Endothelial cell of umbilical vein (primary cell): ENCODE results near the gene CTSD. TPM values are rescaled to one million over a fixed set of nuclear protein-coding genes. Genes with fewer than 3 reads are reported as not detected.

Source experiments
- BruUV-seq: library from RNA; stranded (reverse); fragments of 400-500 nt; replicated peaks from 2 replicates; lab custom pipeline; 2021; lab: Mats Ljungman, UMichigan
- CTCF ChIA-PET: fragments of 300-600, 350-600 bp; sonication (Branson Sonifier 250); formaldehyde crosslinking; loops from one replicate; lab custom pipeline; 2021; ENCODE audit warnings: antibody characterized with exemption, inconsistent platforms; lab: Charles Lee
- POLR2A ChIA-PET: fragments of 300-600, 350-600 bp; sonication (Branson Sonifier 250); formaldehyde crosslinking; loops from one replicate; lab custom pipeline; 2021; ENCODE audit warnings: antibody characterized with exemption, inconsistent platforms; lab: Charles Lee
- DNase-seq: peaks from one replicate; pipeline ENCODE4 v3.0.0-alpha.2; 2011; ENCODE audit warnings: low read depth, low spot score
- FAIRE-seq: peaks from 2 replicates; lab custom pipeline; 2011; peaks lifted over from hg19 to GRCh38; lab: Jason Lieb, UNC
- H2AFZ ChIP-seq: 2 replicates; pipeline ENCODE4 v1.6.0; 2012; ENCODE audit warnings: low read depth, low read length, control low read depth, inconsistent platforms
- H3K27ac ChIP-seq: 2 replicates; pipeline ENCODE4 v1.5.1; 2011; ENCODE audit warnings: low read depth, mild to moderate bottlenecking, control low read depth, low read length, moderate library complexity; ENCODE audit not compliant: insufficient read depth
- H3K27me3 ChIP-seq, 2 experiments: 2 replicates each; pipeline versions ENCODE4 v1.6.0 to v1.6.1; 2011; ENCODE audit warnings: low read length in 2 of 2, mixed read lengths in 1 of 2; ENCODE audit not compliant: control insufficient read depth in 2 of 2, insufficient read depth in 2 of 2
- H3K36me3 ChIP-seq, 2 experiments: 2 replicates in 1 of 2; 3 replicates in 1 of 2; pipeline ENCODE4 v1.5.1; 2011; ENCODE audit warnings: low read length in 2 of 2, mild to moderate bottlenecking in 1 of 2, moderate library complexity in 1 of 2; ENCODE audit not compliant: control insufficient read depth in 2 of 2, insufficient read depth in 2 of 2; ENCODE audit errors: extremely low read depth in 1 of 2
- H3K4me1 ChIP-seq: 3 replicates; pipeline ENCODE4 v1.5.1; 2011; ENCODE audit warnings: mild to moderate bottlenecking, low read length; ENCODE audit not compliant: control insufficient read depth, insufficient read depth; ENCODE audit errors: extremely low read depth
- H3K4me2 ChIP-seq: 2 replicates; pipeline ENCODE4 v1.6.1; 2011; ENCODE audit warnings: low read length, control low read depth, mixed read lengths; ENCODE audit not compliant: insufficient read depth
- H3K4me3 ChIP-seq, 3 experiments: fragments of 200-600 bp in 1 of 3; sonication (generic), shearing (Covaris generic) in 1 of 3; replicated peaks in 1 of 3; 2 replicates each; pipeline ENCODE4 v1.5.1; 2011 to 2016; ENCODE audit warnings: control low read depth in 3 of 3, low read length in 3 of 3, mild to moderate bottlenecking in 2 of 3, inconsistent platforms in 1 of 3, low read depth in 1 of 3, moderate library complexity in 1 of 3; ENCODE audit not compliant: insufficient read depth in 1 of 3
- H3K79me2 ChIP-seq: 2 replicates; pipeline ENCODE4 v1.6.0; 2012; ENCODE audit warnings: low read length, inconsistent platforms; ENCODE audit not compliant: control insufficient read depth, insufficient read depth
- H3K9ac ChIP-seq: replicated peaks from 2 replicates; pipeline ENCODE3; 2011; ENCODE audit warnings: low read length, control low read depth; ENCODE audit not compliant: insufficient read depth; ENCODE audit errors: extremely low read depth
- H3K9me1 ChIP-seq: replicated peaks from 3 replicates; pipeline ENCODE4 v1.6.0; 2011; ENCODE audit warnings: mild to moderate bottlenecking, low read length; ENCODE audit not compliant: control insufficient read depth, insufficient read depth; ENCODE audit errors: extremely low read depth
- H3K9me3 ChIP-seq: replicated peaks from 2 replicates; pipeline ENCODE4 v1.5.1; 2012; ENCODE audit warnings: low read length, inconsistent platforms; ENCODE audit not compliant: control insufficient read depth, insufficient read depth
- H4K20me1 ChIP-seq: replicated peaks from 2 replicates; pipeline ENCODE3; 2011; ENCODE audit warnings: mild to moderate bottlenecking, low read length; ENCODE audit not compliant: control insufficient read depth, insufficient read depth; ENCODE audit errors: extremely low read depth
- CTCF ChIP-seq, 2 donors: IDR thresholded peaks; 1 replicate in 1 of 2; 2 replicates in 1 of 2; pipeline ENCODE4 v1.5.1; 2011; ENCODE audit warnings: low read length in 2 of 2, mild to moderate bottlenecking in 2 of 2, moderate library complexity in 2 of 2, control low read depth in 1 of 2, inconsistent platforms in 1 of 2, low read depth in 1 of 2; ENCODE audit not compliant: insufficient read depth in 1 of 2; ENCODE audit errors: extremely low read depth in 1 of 2
- EZH2 ChIP-seq: IDR thresholded peaks from 2 replicates; pipeline ENCODE4 v1.6.1; 2012; ENCODE audit warnings: borderline replicate concordance, low read depth, mild to moderate bottlenecking, moderate library complexity, low read length, inconsistent platforms; ENCODE audit not compliant: severe bottlenecking
- FOS ChIP-seq: IDR thresholded peaks from 2 replicates; pipeline ENCODE4 v1.6.1; 2011; ENCODE audit warnings: mild to moderate bottlenecking, low read length, moderate library complexity, borderline replicate concordance; ENCODE audit not compliant: insufficient read depth
- GATA2 ChIP-seq: IDR thresholded peaks from 2 replicates; pipeline ENCODE4 v1.7.0; 2011; ENCODE audit warnings: low read depth, mild to moderate bottlenecking, moderate library complexity, mixed read lengths, low read length; ENCODE audit not compliant: insufficient read length, insufficient read depth
- JUN ChIP-seq: IDR thresholded peaks from 2 replicates; pipeline ENCODE4 v1.6.1; 2011; ENCODE audit warnings: borderline replicate concordance, low read depth; ENCODE audit not compliant: insufficient read length, insufficient read depth
- MAX ChIP-seq: IDR thresholded peaks from 2 replicates; pipeline ENCODE4 v1.6.1; 2011; ENCODE audit not compliant: insufficient read depth, insufficient read length
- MYC ChIP-seq: IDR thresholded peaks from one replicate; pipeline ENCODE4 v1.6.1; 2011; ENCODE audit warnings: mild to moderate bottlenecking, low read depth, low read length
- POLR2A ChIP-seq: IDR thresholded peaks from 2 replicates; pipeline ENCODE4 v1.6.1; 2012; ENCODE audit warnings: low read depth, mild to moderate bottlenecking, control low read depth, low read length
- POLR2AphosphoS5 ChIP-seq: IDR thresholded peaks from 2 replicates; pipeline ENCODE4 v1.6.1; 2012; ENCODE audit warnings: low read depth, mild to moderate bottlenecking, control low read depth, low read length, moderate library complexity; ENCODE audit not compliant: insufficient read depth
- dilution Hi-C: fragments of 300-500 bp; cut with MboI; formaldehyde crosslinking; loops from one replicate; pipeline ENCODE4 v1.15.0; 2019; ENCODE audit warnings: low sequenced_read_pairs; ENCODE audit not compliant: extremely low pct_ligation_motif_present
- intact Hi-C: fragments of 100-400 bp; cut with micrococcal nuclease; formaldehyde crosslinking; loops from one replicate; pipeline ENCODE4 v1.10.0; 2022
- polyA plus RNA-seq, 4 experiments: library from polyadenylated mRNA; depleted of rRNA in 3 of 4; stranded (reverse) in 3 of 4; unstranded in 1 of 4; fragments of >200 nt; gene quantifications; 2 replicates each; pipeline versions ENCODE4 v1.2.1 to v1.2.3, GENCODE V29; 2011 to 2012; ENCODE audit warnings: missing spikeins in 1 of 4
- total RNA-seq: library from RNA; stranded (reverse); gene quantifications from 2 replicates; pipeline ENCODE4 v1.2.3, GENCODE V29; 2021

The CTSD gene
- total and polyA plus RNA-seq, 2 donors (not counting 3 experiments of a cell fraction or from before 2014, with no cell fraction given), result 215 to 248 TPM

- CTCF ChIA-PET, result no interaction called here
- Histone ChIP-seq H3K36me3 (no peaks in the 10 kb centered on the region), H3K79me2 (no peaks in the 10 kb centered on the region), H3K4me2 (no peak overlapping the region), H2AFZ (no peak overlapping the region), H3K9ac (no peak overlapping the region), H3K27me3 (no peaks in the 10 kb centered on the region), H4K20me1 (no peaks in the 10 kb centered on the region), H3K27ac (no peak overlapping the region), H3K4me3 (no peak overlapping the region), H3K4me1 (no peaks in the 10 kb centered on the region), H3K9me1 (no peaks in the 10 kb centered on the region), H3K9me3 (no peaks in the 10 kb centered on the region)
- BruUV-seq, result no TSS peak
- dilution Hi-C loops, result no loop called here
- intact Hi-C loops, result no loop called here
- FAIRE-seq, result no peak
- POLR2A ChIA-PET, result no interaction called here
- no peak for DNase-seq
- no peak for TF ChIP-seq POLR2A
- no peak for TF ChIP-seq POLR2AphosphoS5
- TF ChIP-seq GATA2, result no peak
- TF ChIP-seq FOS, result no peak
- TF ChIP-seq CTCF (IDR thresholded peaks at IDR 0.05; ENCODE audit: extremely low read depth in 1 of 2, insufficient read depth in 1 of 2, low read depth in 1 of 2, low read length in 2 of 2), result no peak
- no peak for TF ChIP-seq JUN
- TF ChIP-seq MAX, result no peak
- TF ChIP-seq MYC, result no peak
- TF ChIP-seq EZH2, result no peak
Measured at GRCh38 chr11:1779034-1779805, 15.5 kb upstream of the CTSD start.
